ENCODE data around the gene BICC1.

BICC1 gene, protein sequence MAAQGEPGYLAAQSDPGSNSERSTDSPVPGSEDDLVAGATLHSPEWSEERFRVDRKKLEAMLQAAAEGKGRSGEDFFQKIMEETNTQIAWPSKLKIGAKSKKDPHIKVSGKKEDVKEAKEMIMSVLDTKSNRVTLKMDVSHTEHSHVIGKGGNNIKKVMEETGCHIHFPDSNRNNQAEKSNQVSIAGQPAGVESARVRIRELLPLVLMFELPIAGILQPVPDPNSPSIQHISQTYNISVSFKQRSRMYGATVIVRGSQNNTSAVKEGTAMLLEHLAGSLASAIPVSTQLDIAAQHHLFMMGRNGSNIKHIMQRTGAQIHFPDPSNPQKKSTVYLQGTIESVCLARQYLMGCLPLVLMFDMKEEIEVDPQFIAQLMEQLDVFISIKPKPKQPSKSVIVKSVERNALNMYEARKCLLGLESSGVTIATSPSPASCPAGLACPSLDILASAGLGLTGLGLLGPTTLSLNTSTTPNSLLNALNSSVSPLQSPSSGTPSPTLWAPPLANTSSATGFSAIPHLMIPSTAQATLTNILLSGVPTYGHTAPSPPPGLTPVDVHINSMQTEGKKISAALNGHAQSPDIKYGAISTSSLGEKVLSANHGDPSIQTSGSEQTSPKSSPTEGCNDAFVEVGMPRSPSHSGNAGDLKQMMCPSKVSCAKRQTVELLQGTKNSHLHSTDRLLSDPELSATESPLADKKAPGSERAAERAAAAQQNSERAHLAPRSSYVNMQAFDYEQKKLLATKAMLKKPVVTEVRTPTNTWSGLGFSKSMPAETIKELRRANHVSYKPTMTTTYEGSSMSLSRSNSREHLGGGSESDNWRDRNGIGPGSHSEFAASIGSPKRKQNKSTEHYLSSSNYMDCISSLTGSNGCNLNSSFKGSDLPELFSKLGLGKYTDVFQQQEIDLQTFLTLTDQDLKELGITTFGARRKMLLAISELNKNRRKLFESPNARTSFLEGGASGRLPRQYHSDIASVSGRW

DNA sequence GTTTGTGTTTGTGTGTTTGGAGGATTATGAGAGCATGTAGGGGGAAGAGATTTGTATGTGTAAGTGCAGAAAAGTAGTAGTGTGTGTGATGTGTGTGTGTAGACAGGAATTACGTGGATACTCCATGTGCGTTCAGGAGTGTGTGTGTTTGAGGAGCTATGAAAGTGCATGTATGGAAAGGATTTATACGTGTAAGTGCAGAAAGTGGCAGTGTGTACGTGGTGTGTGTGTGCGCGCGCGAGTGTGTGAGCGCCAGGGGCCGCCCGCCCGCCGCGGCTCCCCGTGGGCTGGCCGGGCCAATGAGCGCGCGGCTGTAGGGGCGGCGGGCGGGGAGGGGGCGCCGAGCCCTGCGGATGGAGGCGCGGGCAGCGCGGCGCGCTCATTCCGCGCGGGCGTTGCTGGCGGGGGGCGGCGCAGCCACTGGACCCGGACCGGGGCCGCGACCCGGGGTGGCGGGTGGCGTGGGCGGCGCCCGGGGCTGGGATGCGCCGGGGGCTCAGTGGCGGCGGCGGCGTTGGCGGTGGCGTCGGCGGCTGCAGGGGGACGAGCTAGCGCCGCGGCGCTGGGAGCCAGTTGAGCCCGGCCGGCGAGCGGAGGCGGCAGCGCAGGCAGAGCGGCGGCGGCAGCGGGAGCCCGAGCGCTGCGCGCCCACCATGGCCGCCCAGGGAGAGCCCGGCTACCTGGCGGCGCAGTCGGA is at the start of gene BICC1:
Gene BICC1, plus strand, starts transcription at position 382 of the 697 bp plus-strand sequence. Its CDS starts 272 bp downstream, at position 654.
- peak; percentile 63 for DNase-seq (ENCODE audit: low read depth)
- peak within 1 kb of the TSS; percentile 80 for H3K4me3 ChIP-seq (ENCODE audit: low read depth, low read length)
- TF ChIP-seq, protein P1, sequence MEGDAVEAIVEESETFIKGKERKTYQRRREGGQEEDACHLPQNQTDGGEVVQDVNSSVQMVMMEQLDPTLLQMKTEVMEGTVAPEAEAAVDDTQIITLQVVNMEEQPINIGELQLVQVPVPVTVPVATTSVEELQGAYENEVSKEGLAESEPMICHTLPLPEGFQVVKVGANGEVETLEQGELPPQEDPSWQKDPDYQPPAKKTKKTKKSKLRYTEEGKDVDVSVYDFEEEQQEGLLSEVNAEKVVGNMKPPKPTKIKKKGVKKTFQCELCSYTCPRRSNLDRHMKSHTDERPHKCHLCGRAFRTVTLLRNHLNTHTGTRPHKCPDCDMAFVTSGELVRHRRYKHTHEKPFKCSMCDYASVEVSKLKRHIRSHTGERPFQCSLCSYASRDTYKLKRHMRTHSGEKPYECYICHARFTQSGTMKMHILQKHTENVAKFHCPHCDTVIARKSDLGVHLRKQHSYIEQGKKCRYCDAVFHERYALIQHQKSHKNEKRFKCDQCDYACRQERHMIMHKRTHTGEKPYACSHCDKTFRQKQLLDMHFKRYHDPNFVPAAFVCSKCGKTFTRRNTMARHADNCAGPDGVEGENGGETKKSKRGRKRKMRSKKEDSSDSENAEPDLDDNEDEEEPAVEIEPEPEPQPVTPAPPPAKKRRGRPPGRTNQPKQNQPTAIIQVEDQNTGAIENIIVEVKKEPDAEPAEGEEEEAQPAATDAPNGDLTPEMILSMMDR (conservative IDR thresholded peaks at IDR 0.05; ENCODE audit: low read depth, low read length): no peak

DNA sequence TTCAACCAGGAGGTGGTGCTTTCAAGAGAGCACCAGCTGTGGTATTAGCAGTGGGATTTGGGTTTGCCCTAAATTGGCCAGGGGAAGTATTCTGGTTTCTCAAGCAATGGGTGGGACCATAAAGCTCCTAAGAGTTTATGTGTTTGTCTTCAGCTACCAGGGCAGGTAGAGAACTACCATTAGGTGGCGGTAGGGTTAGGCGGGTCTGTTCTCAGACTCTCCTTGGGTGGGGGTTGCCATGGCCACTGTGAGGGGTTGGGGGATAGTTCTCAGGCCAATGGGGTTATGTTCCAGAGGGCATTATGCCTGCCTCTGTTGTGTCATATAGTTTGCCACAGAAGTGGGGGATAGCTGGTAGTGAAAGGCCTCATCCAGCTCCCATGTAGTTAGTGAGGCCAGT is 47.7 kb upstream of the BICC1 start:
- DNase-seq (ENCODE audit: low read depth): no peak
- no peak overlapping the region for H3K4me3 ChIP-seq (ENCODE audit: low read depth, low read length)
- TF ChIP-seq, protein P1 (conservative IDR thresholded peaks at IDR 0.05; ENCODE audit: low read depth, low read length): no peak

DNA sequence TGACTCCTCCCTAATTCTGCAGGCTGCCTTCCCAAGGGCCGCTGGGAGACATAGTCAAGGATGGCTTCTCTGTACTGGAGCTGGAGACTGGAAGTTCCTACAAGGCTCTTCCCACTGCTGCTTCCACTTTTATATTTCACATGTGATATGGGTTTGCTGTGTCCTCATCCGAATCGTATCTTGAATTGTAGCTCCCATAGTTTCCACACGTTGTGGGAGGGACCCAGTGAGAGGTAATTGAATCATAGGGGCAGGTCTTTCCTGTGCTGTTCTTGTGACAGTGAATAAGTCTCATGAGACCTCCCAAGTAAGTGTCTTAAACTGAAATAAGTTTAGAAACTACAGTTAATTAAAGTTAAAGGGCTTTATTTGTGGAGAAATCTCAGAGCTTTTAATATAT is 47.0 kb upstream of the BICC1 start:
- peak; percentile 26 for DNase-seq (ENCODE audit: low read depth)
- no peak overlapping the region for H3K4me3 ChIP-seq (ENCODE audit: low read depth, low read length)
- TF ChIP-seq, protein P1 (conservative IDR thresholded peaks at IDR 0.05; ENCODE audit: low read depth, low read length): no peak

DNA sequence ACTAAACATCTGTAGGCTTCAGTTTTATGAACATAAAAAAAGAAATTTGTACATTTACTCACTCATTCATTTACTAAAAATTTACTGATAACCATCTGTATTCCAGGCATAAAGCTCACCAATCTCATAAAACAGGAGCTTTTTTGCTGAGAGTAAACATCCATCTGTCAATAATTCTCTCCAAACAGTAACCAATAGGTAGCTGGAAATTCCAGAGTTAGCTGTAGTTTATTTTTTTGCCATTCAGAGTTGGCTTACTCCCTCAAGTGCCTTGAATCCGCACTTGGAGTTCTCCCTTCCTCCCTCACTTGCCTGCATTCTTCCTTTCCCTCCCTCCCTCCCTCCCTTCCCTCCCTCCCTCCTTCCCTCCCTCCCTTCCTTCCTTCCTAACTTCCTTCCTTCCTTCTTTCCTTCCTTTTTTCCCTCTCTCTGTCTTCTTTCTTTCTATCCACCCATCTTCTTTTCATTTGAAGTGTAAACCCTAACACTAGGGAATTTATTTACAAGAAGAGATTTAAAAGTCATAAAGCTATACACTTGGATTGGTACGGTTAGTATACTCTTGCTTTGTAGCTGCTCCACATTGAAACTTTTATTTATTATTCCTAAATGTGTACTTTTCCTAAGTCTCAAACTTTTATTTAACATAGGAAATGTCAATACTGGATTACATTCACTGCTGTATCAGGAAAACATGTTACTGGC is 44.6 kb upstream of the BICC1 start:
- TF ChIP-seq, protein P1 (conservative IDR thresholded peaks at IDR 0.05; ENCODE audit: low read depth, low read length): no peak
- DNase-seq (ENCODE audit: low read depth): no peak
- H3K4me3 ChIP-seq (ENCODE audit: low read depth, low read length): no peak overlapping the region

DNA sequence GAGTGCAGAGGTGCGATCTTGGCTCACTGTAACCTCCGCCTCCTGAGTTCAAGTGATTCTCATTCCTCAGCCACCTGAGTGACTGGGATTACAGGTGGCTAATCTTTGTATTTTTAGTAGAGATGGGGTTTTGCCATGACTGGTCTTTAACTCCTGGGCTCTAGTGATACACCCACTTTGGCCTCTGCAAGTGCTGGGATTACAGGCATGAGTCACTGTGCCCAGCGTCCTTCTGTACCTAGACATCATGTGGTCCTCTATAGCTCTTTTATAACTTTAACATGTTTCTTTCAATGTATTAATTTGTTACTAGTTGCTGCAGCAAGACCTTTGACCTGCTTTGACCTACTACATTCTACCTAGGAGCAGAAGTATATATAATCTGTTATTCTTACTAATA is 38.7 kb upstream of the BICC1 start:
- H3K4me3 ChIP-seq (ENCODE audit: low read depth, low read length): no peak overlapping the region
- DNase-seq (ENCODE audit: low read depth): peak; percentile 40
- TF ChIP-seq, protein P1 (conservative IDR thresholded peaks at IDR 0.05; ENCODE audit: low read depth, low read length): no peak
